ENCODE measurements around the gene S100A11.
A peak's percentile ranks its signal among the peaks of the same experiment; 100 is the strongest.

The S100A11 gene

DNA sequence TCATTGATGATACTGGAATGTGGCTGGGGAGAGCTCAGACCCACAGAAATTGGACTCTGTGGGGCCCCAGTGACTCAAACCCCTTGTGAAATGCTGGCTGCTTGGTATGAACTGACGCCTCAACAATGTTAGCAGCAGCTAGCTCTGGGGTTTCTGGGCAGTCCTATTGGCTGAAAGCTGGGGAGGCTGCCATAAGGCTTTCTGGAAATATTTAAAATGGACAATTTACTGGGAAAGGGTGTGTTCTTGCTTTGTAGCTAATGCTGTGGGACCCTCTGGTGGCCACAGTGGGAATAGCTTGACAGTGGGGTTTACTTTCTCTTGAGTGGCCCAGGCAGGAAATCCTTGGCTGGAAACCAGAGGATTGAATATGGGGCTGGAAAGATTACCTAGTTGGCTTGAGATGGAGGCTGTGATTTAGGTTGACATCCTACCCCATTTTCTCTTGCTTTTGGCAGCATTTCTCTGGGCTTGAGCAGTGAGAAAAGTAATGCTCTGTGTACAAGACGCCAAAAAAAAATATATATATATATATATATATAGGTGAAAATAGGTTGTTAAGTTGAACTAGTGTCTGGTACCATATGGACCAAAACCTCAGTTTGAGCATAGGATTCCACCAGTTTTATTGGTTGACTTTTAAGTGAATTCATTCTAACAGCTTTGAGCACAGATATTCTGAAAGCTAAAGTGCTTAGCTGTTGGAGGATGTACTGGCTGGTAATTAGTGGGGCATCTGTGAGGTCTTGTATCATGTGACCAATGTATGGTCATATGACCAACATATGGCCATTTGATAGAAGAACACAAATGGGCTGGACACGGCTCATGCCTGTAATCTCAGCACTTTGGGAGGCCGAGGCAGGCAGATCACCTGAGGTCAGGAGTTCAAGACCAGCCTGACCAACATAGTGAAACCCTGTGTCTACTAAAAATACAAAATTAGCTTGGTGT lies 34.9 kb downstream of the S100A11 start:
- TF ChIP-seq, protein P1, sequence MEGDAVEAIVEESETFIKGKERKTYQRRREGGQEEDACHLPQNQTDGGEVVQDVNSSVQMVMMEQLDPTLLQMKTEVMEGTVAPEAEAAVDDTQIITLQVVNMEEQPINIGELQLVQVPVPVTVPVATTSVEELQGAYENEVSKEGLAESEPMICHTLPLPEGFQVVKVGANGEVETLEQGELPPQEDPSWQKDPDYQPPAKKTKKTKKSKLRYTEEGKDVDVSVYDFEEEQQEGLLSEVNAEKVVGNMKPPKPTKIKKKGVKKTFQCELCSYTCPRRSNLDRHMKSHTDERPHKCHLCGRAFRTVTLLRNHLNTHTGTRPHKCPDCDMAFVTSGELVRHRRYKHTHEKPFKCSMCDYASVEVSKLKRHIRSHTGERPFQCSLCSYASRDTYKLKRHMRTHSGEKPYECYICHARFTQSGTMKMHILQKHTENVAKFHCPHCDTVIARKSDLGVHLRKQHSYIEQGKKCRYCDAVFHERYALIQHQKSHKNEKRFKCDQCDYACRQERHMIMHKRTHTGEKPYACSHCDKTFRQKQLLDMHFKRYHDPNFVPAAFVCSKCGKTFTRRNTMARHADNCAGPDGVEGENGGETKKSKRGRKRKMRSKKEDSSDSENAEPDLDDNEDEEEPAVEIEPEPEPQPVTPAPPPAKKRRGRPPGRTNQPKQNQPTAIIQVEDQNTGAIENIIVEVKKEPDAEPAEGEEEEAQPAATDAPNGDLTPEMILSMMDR (IDR thresholded peaks at IDR 0.05; ENCODE audit: extremely low read depth, insufficient read depth, missing control alignments): peak; percentile 81
- peak; percentile 43 for DNase-seq (ENCODE audit: low spot score)
- in situ Hi-C loops (cut with MboI; ENCODE audit: low pct_unique_long_range_greater_than_20kb, low sequenced_read_pairs, unreplicated experiment): loop anchor here (10.0 kb wide), 2 partner anchors 67 to 117 kb away; no protein-coding TSS in a partner anchor

DNA sequence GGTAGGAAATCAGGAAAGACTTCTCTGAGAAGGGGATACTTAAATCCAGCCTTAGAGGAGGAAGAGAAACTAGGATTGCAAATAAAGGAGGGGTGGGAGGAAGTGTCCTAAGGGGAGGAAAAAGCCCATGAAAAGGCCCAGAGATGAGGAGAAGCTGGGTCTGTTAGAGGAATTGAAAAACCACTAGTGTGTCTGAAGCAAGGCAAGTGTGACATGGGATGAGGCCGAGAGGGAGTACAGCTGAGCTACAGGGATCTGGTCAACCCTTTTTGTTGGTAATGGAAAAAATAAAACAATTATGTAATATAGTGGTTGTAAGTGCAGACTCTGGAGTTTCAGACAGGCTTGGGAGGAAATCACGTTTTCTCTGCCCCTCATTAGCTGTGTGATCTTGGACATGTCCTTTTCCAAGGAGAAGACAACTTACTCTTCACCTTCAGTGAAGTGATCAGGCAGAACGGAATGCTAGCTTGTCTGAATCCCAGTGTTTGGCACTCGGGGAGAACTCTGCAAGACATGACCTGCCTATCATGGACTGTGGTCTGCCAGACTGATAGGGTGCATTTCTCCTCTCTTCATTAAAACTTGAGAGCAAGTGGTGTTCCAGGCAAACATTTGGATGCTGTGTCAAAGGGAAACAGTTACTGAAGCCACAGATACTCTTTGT lies 35.7 kb downstream of the S100A11 start:
- in situ Hi-C loops (cut with MboI; ENCODE audit: low pct_unique_long_range_greater_than_20kb, low sequenced_read_pairs, unreplicated experiment): loop anchor here (10.0 kb wide), 2 partner anchors 66 to 116 kb away; no protein-coding TSS in a partner anchor
- no peak for DNase-seq (ENCODE audit: low spot score)
- TF ChIP-seq, protein P1 (IDR thresholded peaks at IDR 0.05; ENCODE audit: extremely low read depth, insufficient read depth, missing control alignments): no peak

DNA sequence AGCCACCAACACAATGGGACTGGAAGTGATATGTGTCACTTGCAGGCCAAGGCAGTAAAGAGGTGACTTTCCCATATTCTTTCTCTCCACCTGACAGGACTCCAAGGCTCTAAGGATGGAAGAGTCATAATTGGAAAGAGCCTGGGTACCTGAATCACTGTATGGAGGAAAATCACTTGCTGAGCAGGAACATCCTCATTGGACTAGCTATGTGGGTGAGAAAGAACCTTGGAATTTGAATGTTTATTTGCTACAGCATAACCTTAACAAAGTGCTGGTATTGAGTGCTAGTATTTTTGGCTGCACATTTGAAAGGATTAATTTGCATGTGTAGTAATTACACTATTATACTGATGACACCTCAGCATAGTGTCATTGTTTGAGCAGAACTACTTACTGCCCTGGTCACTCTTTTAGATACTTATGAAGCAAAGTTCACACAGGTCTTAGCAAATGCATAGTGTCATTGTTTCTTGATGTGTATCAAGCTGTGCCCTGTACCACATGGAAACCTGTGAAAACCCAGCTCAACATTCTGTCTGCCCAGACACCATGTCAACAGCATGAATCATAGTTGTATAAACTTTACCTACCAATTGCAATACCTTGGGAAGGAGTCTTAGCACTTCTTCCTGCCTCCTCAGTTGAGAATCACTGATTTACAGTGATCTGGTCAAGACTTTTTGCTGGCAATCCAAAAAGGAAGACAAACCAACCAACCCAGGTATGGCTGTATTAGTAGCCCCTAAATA lies 38.0 kb downstream of the S100A11 start:
- in situ Hi-C loops (cut with MboI; ENCODE audit: low pct_unique_long_range_greater_than_20kb, low sequenced_read_pairs, unreplicated experiment): no loop called here
- DNase-seq (ENCODE audit: low spot score): no peak
- TF ChIP-seq, protein P1 (IDR thresholded peaks at IDR 0.05; ENCODE audit: extremely low read depth, insufficient read depth, missing control alignments): no peak

DNA sequence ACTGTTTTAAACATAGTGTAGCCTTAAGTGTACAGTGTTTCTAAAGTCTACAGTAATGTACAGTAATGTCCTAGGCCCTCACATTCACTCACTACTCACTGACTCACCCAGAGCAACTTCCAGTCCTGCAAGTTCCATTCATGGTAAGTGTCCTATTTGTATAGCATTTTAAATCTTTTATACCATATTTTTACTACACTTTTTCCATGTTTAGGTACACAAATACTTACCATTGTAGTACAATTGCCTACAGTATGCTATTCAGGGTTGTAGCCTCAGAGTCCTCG lies 39.6 kb downstream of the S100A11 start:
- DNase-seq (ENCODE audit: low spot score): no peak
- in situ Hi-C loops (cut with MboI; ENCODE audit: low pct_unique_long_range_greater_than_20kb, low sequenced_read_pairs, unreplicated experiment): no loop called here
- TF ChIP-seq, protein P1 (IDR thresholded peaks at IDR 0.05; ENCODE audit: extremely low read depth, insufficient read depth, missing control alignments): no peak

DNA sequence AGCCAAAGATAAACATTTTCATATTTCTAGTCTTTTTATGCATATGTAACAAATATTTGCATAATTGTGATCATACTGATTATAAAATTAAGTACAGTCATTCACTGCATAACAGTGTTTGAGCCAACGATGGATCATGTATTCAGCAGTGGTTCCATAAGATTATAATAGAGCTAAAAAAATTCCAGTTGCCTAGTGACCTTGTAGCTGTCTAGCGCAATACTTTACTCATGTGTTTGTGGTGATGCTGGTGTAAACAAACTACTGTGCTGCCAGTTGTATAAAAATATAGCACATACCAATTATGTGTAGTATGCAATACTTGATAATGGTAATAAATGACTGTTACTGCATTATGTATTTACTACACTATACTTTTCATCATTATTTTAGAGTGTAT lies 41.0 kb downstream of the S100A11 start:
- TF ChIP-seq, protein P1 (IDR thresholded peaks at IDR 0.05; ENCODE audit: extremely low read depth, insufficient read depth, missing control alignments): no peak
- DNase-seq (ENCODE audit: low spot score): no peak
- in situ Hi-C loops (cut with MboI; ENCODE audit: low pct_unique_long_range_greater_than_20kb, low sequenced_read_pairs, unreplicated experiment): no loop called here

DNA sequence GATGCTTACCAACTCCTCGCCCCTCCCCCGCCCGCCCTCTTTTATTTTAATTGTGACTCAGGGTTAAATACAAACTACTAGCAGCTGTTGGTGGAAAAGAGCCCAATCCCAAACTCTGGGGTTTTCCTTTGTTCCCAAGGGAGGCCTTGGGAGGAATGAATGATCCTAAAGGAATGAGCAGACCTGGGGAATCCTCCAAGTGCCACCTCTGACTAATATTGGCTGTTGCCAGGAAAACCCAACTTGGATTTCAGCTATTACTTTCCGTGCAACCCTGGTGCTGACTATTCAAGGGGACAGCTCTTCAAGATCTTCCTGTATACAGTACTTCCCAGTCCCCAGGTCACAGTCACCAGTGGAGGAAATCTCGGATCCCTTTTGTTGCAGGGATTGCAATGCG lies 41.8 kb downstream of the S100A11 start:
- TF ChIP-seq, protein P1 (IDR thresholded peaks at IDR 0.05; ENCODE audit: extremely low read depth, insufficient read depth, missing control alignments): no peak
- in situ Hi-C loops (cut with MboI; ENCODE audit: low pct_unique_long_range_greater_than_20kb, low sequenced_read_pairs, unreplicated experiment): no loop called here
- DNase-seq (ENCODE audit: low spot score): no peak
